Natural killer cell (primary cell): ENCODE results near the gene SET. TPM values are rescaled to one million over a fixed set of nuclear protein-coding genes. Genes with fewer than 3 reads are reported as not detected.

Experiments
- ATAC-seq, 3 donors: fragments of 150-1000 bp in 2 of 3; fragments of 200-7000 bp in 1 of 3; cut with Tn5 transposase; 1 replicate in 1 of 3; 2 replicates in 2 of 3; pipeline ENCODE4 v1.10.0; 2021; ENCODE audit warnings: mild to moderate bottlenecking in 2 of 3, moderate library complexity in 2 of 3
- DNase-seq, 2 donors: peaks; one replicate each; pipeline versions ENCODE4 v3.0.0 to v3.0.0-alpha.2; 2013 to 2021; ENCODE audit warnings: mixed read lengths in 1 of 2
- H3K27ac ChIP-seq: one replicate; pipeline ENCODE4 v1.5.1; 2013; ENCODE audit warnings: mild to moderate bottlenecking, low read length
- H3K27me3 ChIP-seq: one replicate; pipeline ENCODE4 v1.6.1; 2013; ENCODE audit warnings: low read length; ENCODE audit not compliant: control insufficient read depth, insufficient read depth
- H3K36me3 ChIP-seq: one replicate; pipeline ENCODE4 v1.6.1; 2013; ENCODE audit warnings: low read length; ENCODE audit not compliant: control insufficient read depth, insufficient read depth
- H3K4me1 ChIP-seq: one replicate; pipeline ENCODE4 v1.6.1; 2013; ENCODE audit warnings: low read length; ENCODE audit not compliant: control insufficient read depth, insufficient read depth
- H3K4me3 ChIP-seq: one replicate; pipeline ENCODE4 v1.5.1; 2013; ENCODE audit warnings: low read length
- H3K9me3 ChIP-seq: one replicate; pipeline ENCODE4 v1.6.1; 2013; ENCODE audit warnings: low read length; ENCODE audit not compliant: control insufficient read depth, insufficient read depth
- H3K27ac Mint-ChIP-seq, 2 donors: one replicate each; pipeline ENCODE4 v1.8.0; 2022; ENCODE audit warnings: mild to moderate bottlenecking in 2 of 2, mixed read lengths in 2 of 2, moderate library complexity in 1 of 2
- H3K27me3 Mint-ChIP-seq, 2 donors: one replicate each; pipeline ENCODE4 v1.8.0; 2022; ENCODE audit warnings: low read depth in 2 of 2, mixed read lengths in 2 of 2
- H3K36me3 Mint-ChIP-seq: one replicate; pipeline ENCODE4 v1.8.0; 2022; ENCODE audit warnings: mixed read lengths
- H3K4me1 Mint-ChIP-seq, 2 donors: one replicate each; pipeline ENCODE4 v1.8.0; 2022; ENCODE audit warnings: mixed read lengths in 2 of 2
- H3K4me3 Mint-ChIP-seq: one replicate; pipeline ENCODE4 v1.8.0; 2022; ENCODE audit warnings: mild to moderate bottlenecking, moderate library complexity, mixed read lengths
- H3K9me3 Mint-ChIP-seq, 2 donors: one replicate each; pipeline ENCODE4 v1.8.0; 2022; ENCODE audit warnings: mixed read lengths in 2 of 2
- WGBS: methylation state at CpG from one replicate; pipeline ENCODE4 v1.1.7; 2013; ENCODE audit warnings: missing lambda C conversion rate; ENCODE audit not compliant: insufficient coverage; 5-methylcytosine and 5-hydroxymethylcytosine counted together
- intact Hi-C: fragments of 100-400 bp; cut with micrococcal nuclease; formaldehyde crosslinking; loops from one replicate; pipeline ENCODE4 v1.14.2; 2022
- total RNA-seq, 4 donors: library from RNA; stranded (reverse); fragments of 120-200 nt in 1 of 4; gene quantifications; one replicate each; pipeline versions ENCODE4 v1.2.3 to v1.2.4, GENCODE V29; 2013 to 2022
- TF ChIP-seq, protein P1 (sequence below): fragments of 200-600 bp; IDR thresholded peaks from one replicate; pipeline ENCODE4 v1.8.0; 2022; ENCODE audit warnings: antibody characterized with exemption

SET gene, protein sequence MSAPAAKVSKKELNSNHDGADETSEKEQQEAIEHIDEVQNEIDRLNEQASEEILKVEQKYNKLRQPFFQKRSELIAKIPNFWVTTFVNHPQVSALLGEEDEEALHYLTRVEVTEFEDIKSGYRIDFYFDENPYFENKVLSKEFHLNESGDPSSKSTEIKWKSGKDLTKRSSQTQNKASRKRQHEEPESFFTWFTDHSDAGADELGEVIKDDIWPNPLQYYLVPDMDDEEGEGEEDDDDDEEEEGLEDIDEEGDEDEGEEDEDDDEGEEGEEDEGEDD
- 100 to 1,000 TPM; 331 to 341 (median 334) TPM for total RNA-seq
- 551 TPM for total RNA-seq (2013)

DNA sequence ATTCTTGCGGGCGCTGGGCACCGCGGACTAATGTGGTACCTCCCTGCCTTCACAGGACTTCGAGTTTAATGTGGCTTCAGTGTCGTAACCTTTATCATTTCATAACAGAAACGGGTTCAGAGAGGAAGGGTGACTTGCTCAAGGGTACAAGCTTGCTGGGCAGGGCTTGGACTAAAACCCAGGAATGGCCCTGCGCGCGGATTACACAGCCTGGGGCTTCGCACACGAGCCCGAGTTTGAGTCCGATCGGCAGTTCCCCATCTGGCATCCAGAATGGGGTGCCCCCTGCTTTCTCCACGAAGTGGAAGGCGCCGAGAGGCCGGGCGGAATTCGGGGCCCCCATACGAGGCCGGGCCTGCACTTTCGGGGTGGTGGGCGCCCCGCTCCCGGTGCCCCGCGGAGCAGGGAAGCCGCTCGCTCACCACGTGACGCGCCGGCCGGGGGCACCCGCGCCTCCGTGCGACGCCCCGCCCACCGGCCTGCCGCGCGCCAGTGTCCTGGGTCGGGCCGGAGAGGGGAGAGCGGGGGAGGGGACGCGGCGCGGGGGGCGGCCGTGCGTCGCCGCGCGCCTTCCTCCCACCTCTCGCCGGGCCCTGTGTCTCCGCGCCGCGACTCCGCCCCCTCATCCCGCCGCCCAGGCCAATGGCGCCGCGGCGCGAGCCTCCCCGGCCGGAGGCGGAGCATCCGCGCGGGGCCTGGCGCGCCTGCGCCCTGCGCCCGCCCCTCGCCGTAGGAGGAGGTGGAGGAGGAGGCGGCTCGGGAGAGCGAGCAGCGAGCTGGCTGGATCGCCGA lies at the start of gene SET:
TSS of gene SET (plus strand) at position 722 of the 792 bp plus-strand sequence. CDS start 361 bp downstream, outside the sequence.
- Histone ChIP-seq H3K9me3 (no peaks in the 10 kb centered on the region), H3K27me3 (no peaks in the 10 kb centered on the region), H3K4me3 (peak within 1 kb of the TSS; percentile 66), H3K36me3 (peaks cover 23% of the 10 kb centered on the region), H3K27ac (peak within 1 kb of the TSS; percentile 97), H3K4me1 (peaks cover 53% of the 10 kb centered on the region)
- Mint-ChIP-seq H3K4me1 (peaks cover 62 to 70% of the 10 kb centered on the region in 2 donors), H3K36me3 (peaks cover 20% of the 10 kb centered on the region), H3K4me3 (peak within 1 kb of the TSS; percentile 99), H3K27ac (peak within 1 kb of the TSS; percentile 89 to 96), H3K27me3 (no peaks in the 10 kb centered on the region), H3K9me3 (no peaks in the 10 kb centered on the region)
- WGBS, result 2% methylated on average over 93 of the region's 93 CpGs
- intact Hi-C loops, result loop anchor here (1.0 kb wide), 1 partner anchor 36 kb away; the partner anchor contains the start of gene ZDHHC12
- ATAC-seq, result peak; percentile 77 to 92 (median 84)
- TF ChIP-seq, protein P1, sequence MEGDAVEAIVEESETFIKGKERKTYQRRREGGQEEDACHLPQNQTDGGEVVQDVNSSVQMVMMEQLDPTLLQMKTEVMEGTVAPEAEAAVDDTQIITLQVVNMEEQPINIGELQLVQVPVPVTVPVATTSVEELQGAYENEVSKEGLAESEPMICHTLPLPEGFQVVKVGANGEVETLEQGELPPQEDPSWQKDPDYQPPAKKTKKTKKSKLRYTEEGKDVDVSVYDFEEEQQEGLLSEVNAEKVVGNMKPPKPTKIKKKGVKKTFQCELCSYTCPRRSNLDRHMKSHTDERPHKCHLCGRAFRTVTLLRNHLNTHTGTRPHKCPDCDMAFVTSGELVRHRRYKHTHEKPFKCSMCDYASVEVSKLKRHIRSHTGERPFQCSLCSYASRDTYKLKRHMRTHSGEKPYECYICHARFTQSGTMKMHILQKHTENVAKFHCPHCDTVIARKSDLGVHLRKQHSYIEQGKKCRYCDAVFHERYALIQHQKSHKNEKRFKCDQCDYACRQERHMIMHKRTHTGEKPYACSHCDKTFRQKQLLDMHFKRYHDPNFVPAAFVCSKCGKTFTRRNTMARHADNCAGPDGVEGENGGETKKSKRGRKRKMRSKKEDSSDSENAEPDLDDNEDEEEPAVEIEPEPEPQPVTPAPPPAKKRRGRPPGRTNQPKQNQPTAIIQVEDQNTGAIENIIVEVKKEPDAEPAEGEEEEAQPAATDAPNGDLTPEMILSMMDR, result no peak
- DNase-seq, result peak; percentile 92 to 97

DNA sequence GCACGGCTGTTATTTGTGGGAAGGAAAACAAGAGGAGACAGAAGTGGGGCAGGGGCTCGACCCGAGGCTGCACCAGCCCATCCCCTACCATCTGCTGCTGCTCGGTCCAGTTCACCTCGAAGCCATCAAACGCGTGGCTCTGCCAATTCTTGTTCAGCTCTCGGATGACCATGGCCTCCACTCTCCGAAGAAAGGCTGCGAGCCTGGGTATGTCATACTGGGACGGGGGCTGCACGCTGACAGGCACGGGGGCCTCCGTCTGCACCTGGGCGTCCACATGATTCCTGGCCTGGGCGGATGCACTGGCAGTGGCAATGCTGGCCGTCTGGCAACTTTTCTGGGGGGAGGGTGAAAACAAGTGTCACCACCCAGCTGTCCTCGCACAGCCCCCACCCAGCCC lies 48.4 kb upstream of the SET start:
- no peaks in the 10 kb centered on the region for H3K9me3 Mint-ChIP-seq
- H3K27me3 ChIP-seq, result no peaks in the 10 kb centered on the region
- no peaks in the 10 kb centered on the region for H3K9me3 ChIP-seq
- H3K4me1 ChIP-seq, result no peaks in the 10 kb centered on the region
- no peak overlapping the region for H3K4me3 Mint-ChIP-seq
- H3K36me3 ChIP-seq, result no peaks in the 10 kb centered on the region
- no peak overlapping the region for H3K27ac ChIP-seq
- no peaks in the 10 kb centered on the region for H3K36me3 Mint-ChIP-seq
- 97% methylated on average over 18 of the region's 18 CpGs for WGBS
- ATAC-seq (no peak), DNase-seq (no peak)
- H3K4me1 Mint-ChIP-seq, result peaks cover 0 to 5% of the 10 kb centered on the region in 2 donors
- H3K27me3 Mint-ChIP-seq, result no peaks in the 10 kb centered on the region
- intact Hi-C loops, result no loop called here
- H3K27ac Mint-ChIP-seq, result no peak overlapping the region
- TF ChIP-seq, protein P1, result no peak
- no peak overlapping the region for H3K4me3 ChIP-seq

DNA sequence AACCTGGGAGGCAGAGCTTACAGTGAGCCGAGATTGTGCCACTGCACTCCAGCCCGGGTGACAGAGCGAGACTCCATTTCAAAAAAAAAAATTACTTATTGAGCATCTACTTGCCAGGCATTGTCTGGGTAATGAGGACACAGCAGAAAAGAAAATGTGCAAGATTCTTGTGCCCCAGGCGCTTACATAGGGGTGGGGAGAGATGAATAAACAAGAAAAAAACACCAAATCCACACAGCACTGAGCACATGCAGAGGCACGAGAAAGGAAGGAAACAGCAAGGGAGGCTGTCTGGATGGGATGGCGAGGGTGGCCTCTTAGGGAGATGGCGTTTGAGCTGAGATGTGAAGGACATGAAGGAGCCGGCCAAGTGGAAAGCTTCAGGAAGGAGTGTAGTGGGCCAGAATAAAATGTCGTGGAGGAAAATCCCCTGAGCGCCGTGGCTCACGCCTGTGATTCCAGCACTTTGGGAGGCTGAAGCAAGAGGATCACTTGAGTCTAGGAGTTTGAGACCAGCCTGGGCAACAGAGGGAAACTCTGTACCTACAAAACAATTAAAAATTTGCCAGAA lies 46.3 kb upstream of the SET start:
- H3K9me3 Mint-ChIP-seq, result no peaks in the 10 kb centered on the region
- Histone ChIP-seq H3K9me3 (no peaks in the 10 kb centered on the region), H3K4me1 (no peaks in the 10 kb centered on the region), H3K27me3 (no peaks in the 10 kb centered on the region), H3K4me3 (no peak overlapping the region), H3K27ac (no peak overlapping the region), H3K36me3 (no peaks in the 10 kb centered on the region)
- H3K4me3 Mint-ChIP-seq, result no peak overlapping the region
- H3K27me3 Mint-ChIP-seq, result no peaks in the 10 kb centered on the region
- H3K27ac Mint-ChIP-seq, result no peak overlapping the region
- 86% methylated on average over 11 of the region's 12 CpGs for WGBS
- DNase-seq (no peak), ATAC-seq (no peak)
- H3K36me3 Mint-ChIP-seq, result no peaks in the 10 kb centered on the region
- peaks cover 0 to 5% of the 10 kb centered on the region in 2 donors for H3K4me1 Mint-ChIP-seq
- TF ChIP-seq, protein P1, result no peak
- intact Hi-C loops, result no loop called here
